Karpas-422 (cell line): ENCODE data around the gene TNS3. TPM values are rescaled to one million over a fixed set of nuclear protein-coding genes. Genes with fewer than 3 reads are reported as not detected.
"Not testable (repeated sequence)": the region's sequence is repeated elsewhere in the genome, so short reads cannot be mapped to it uniquely, and the experiment has no call there.

ENCODE experiments used
- DNase-seq: peaks from one replicate; pipeline ENCODE4 v3.0.0-alpha.2; 2015
- H2AFZ ChIP-seq: fragments of 200-600 bp; sonication (generic); 2 replicates; pipeline ENCODE4 v1.6.1; 2014; ENCODE audit warnings: antibody characterized with exemption, low read length, mixed read lengths
- H3K27ac ChIP-seq: fragments of 200-600 bp; sonication (generic); 2 replicates; pipeline ENCODE4 v1.5.1; 2014; ENCODE audit warnings: mild to moderate bottlenecking, low read length, moderate library complexity
- H3K27me3 ChIP-seq: fragments of 200-600 bp; sonication (generic); 2 replicates; pipeline ENCODE4 v1.6.1; 2014; ENCODE audit warnings: low read length, mixed read lengths
- H3K36me3 ChIP-seq: fragments of 200-600 bp; sonication (generic); 2 replicates; pipeline ENCODE4 v1.6.1; 2014; ENCODE audit warnings: low read length, mixed read lengths; ENCODE audit not compliant: insufficient read depth
- H3K4me1 ChIP-seq: fragments of 200-600 bp; sonication (generic); 2 replicates; pipeline ENCODE4 v1.6.1; 2014; ENCODE audit warnings: mild to moderate bottlenecking, low read length, mixed read lengths
- H3K4me2 ChIP-seq: fragments of 200-600 bp; sonication (generic); 2 replicates; pipeline ENCODE4 v1.6.1; 2014; ENCODE audit warnings: low read length, low read depth, mild to moderate bottlenecking; ENCODE audit not compliant: poor library complexity, severe bottlenecking
- H3K4me3 ChIP-seq: fragments of 200-600 bp; sonication (generic); 2 replicates; pipeline ENCODE4 v1.5.1; 2014; ENCODE audit warnings: mild to moderate bottlenecking, antibody characterized with exemption, low read length, mixed read lengths
- H3K79me2 ChIP-seq: fragments of 200-600 bp; sonication (generic); 2 replicates; pipeline ENCODE4 v1.6.1; 2014; ENCODE audit warnings: mild to moderate bottlenecking, low read length, mixed read lengths
- H3K9ac ChIP-seq: fragments of 200-600 bp; sonication (generic); 2 replicates; pipeline ENCODE4 v1.6.0; 2014; ENCODE audit warnings: low read length
- H3K9me2 ChIP-seq: fragments of 200-600 bp; sonication (generic), shearing (Covaris generic); replicated peaks from 2 replicates; pipeline ENCODE4 v1.6.0; 2014; ENCODE audit warnings: mild to moderate bottlenecking, low read length, moderate library complexity; ENCODE audit not compliant: insufficient read depth
- H3K9me3 ChIP-seq: fragments of 300-700, 200-600 bp; sonication (generic); 2 replicates; pipeline ENCODE4 v1.6.1; 2014; ENCODE audit warnings: low read length, mixed read lengths
- H4K20me1 ChIP-seq: fragments of 200-600 bp; sonication (generic); 2 replicates; pipeline ENCODE4 v1.6.1; 2014; ENCODE audit warnings: mild to moderate bottlenecking, antibody characterized with exemption, low read length, low read depth; ENCODE audit not compliant: insufficient read depth
- total RNA-seq: library from RNA; depleted of rRNA; stranded (reverse); fragments of >200 nt; shearing (Covaris generic); gene quantifications from 2 replicates; pipeline ENCODE4 v1.2.3, GENCODE V29; 2014; ENCODE audit warnings: low replicate concordance

The TNS3 gene
- total RNA-seq, 1 experiment from 2014 or later: 56.6 TPM

DNA sequence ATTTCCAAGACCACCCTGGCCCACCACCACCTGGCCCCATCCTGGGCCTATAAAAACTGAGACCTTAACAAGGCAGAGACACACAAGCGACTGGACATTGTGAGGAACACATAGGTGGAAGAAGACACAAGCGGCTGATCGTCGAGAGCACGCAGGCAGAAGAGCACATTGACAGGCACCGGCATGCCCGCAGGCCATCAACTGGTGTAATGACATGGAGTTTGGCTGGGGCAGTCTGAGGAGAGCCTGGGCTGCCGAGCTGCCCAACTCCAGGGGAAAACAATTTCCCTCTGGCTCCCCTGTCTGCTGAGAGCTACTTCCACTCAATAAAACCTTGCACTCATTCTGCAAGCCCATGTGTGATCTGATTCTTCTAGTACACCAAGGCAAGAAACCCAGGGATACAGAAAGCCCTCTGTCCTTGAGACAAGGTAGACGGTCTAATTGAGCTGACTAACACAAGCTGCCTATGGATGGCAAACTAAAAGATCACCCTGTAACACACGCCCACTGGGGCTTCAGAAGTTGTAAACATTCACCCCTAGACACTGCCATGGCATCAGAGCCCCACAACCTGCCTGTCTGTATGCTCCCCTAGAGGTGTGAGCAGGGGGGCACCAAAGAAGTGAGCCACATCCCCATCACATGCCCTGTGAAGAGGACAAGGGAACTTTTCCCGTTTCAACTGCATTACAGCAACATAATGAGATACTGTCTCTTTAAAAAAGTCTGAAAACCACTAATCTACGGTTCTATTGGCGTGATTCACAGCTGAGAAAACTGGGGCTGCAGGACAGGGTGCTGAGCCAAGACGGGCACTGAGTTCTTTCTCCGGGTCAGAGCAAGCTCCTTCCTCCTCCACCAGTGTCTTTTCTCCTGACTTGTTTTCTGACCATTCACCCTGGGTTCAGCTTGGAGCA is 18.5 kb upstream of the TNS3 start:
- H3K4me1 ChIP-seq: peaks cover 31% of the 10 kb centered on the region
- H3K27ac ChIP-seq: peak overlapping the region; percentile 94
- peak overlapping the region; percentile 62 for H3K4me2 ChIP-seq
- H3K79me2 ChIP-seq: no peaks in the 10 kb centered on the region
- H3K9ac ChIP-seq: peak overlapping the region; percentile 65
- no peaks in the 10 kb centered on the region for H3K9me2 ChIP-seq
- H3K36me3 ChIP-seq: no peaks in the 10 kb centered on the region
- H2AFZ ChIP-seq: peak overlapping the region; percentile 56; the same call in 1 of the 2 replicates
- peak; percentile 71 for DNase-seq
- peak overlapping the region; percentile 44 for H3K4me3 ChIP-seq
- H3K27me3 ChIP-seq: no peaks in the 10 kb centered on the region
- H3K9me3 ChIP-seq: no peaks in the 10 kb centered on the region; the same call in 1 of the 2 replicates
- no peaks in the 10 kb centered on the region for H4K20me1 ChIP-seq

DNA sequence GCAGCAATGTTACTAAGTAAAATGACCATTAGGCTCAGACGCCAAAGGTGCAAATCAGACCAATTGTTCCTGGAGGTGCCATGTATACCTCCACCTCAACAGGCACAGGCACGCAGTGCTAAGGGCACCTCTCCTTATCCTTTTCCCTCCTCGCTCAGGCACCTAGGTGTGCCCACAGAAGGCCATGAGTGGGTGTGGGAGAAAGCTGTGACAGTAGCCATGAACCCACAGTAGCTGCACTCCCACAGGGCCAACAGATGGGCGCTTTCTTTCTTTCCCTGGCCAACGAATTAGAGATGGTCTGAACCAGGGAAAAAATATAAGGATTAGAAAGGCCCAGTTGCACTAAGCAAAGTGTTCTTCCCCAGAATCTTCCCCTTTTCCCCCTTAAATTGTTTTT is 15.5 kb upstream of the TNS3 start:
- H3K9ac ChIP-seq: no peak overlapping the region
- no peaks in the 10 kb centered on the region for H4K20me1 ChIP-seq
- no peak overlapping the region for H3K27ac ChIP-seq
- no peak for DNase-seq
- no peaks in the 10 kb centered on the region for H3K79me2 ChIP-seq
- H3K9me3 ChIP-seq: no peaks in the 10 kb centered on the region; the same call in 1 of the 2 replicates
- H3K9me2 ChIP-seq: no peaks in the 10 kb centered on the region
- no peak overlapping the region for H3K4me3 ChIP-seq
- no peaks in the 10 kb centered on the region for H3K27me3 ChIP-seq
- H3K4me2 ChIP-seq: no peak overlapping the region
- H3K36me3 ChIP-seq: no peaks in the 10 kb centered on the region
- H3K4me1 ChIP-seq: peaks cover 30% of the 10 kb centered on the region
- H2AFZ ChIP-seq: no peak overlapping the region

DNA sequence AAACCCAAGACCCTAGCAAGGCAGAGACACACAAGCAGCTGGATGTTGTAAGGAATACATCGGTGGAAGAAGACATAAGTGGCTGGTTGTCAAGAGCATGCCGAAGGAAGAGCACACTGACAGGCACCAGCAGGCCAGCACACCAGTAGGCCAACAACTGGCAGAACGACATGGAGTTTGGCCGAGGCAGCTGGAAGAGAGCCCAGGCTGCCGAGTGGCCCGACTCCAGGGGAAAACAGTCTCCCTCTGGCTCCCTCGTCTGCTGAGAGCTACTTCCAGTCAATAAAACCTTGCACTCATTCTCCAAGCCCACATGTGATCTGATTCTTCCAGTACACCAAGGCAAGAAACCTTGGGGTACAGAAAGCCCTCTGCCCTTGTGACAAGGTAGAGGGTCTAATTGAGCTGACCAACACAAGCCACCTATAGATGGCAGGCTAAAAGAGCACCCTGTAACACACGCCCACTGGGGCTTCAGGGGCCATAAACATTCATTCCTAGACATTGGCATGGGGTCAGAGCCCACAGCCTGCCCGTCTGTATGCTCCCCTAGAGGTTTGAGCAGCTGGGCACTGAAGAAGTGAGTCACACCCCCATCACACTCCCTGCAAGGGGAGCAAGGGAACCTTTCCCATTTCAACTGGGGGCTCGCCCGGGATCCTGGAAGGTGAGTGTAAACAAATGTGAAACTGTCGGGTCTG is 14.7 kb upstream of the TNS3 start:
- H3K9me3 ChIP-seq: no peaks in the 10 kb centered on the region; the same call in 1 of the 2 replicates
- no peaks in the 10 kb centered on the region for H4K20me1 ChIP-seq
- no peak overlapping the region for H3K27ac ChIP-seq
- peaks cover 23% of the 10 kb centered on the region for H3K4me1 ChIP-seq
- H3K9ac ChIP-seq: no peak overlapping the region
- H3K4me3 ChIP-seq: no peak overlapping the region
- H3K27me3 ChIP-seq: no peaks in the 10 kb centered on the region
- H3K79me2 ChIP-seq: no peaks in the 10 kb centered on the region
- no peak overlapping the region for H3K4me2 ChIP-seq
- DNase-seq: no peak
- no peaks in the 10 kb centered on the region for H3K36me3 ChIP-seq
- H2AFZ ChIP-seq: no peak overlapping the region
- H3K9me2 ChIP-seq: no peaks in the 10 kb centered on the region

DNA sequence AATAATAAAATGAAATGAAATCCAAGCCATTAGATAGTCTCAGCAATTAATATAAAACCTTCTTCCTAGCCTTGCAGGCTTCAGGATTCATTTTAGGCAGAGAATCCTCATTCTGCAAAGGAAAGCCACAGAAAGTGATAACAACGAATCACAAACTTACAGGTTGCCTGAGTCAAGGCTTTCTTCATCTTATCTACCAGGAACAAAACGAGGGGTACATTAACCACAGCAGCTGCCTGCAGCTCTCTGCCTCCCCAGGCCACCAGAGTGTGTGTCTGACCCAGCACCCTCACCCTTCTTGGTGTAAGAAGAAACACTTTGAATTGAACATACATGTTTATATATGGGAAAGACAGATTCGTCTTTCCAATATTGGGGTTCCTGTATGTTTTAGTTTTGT is 12.5 kb upstream of the TNS3 start:
- Histone ChIP-seq H2AFZ (no peak overlapping the region), H3K27ac (no peak overlapping the region), H3K4me2 (no peak overlapping the region), H3K9ac (no peak overlapping the region), H3K27me3 (no peaks in the 10 kb centered on the region), H3K4me1 (peaks cover 5% of the 10 kb centered on the region; the same call in 1 of the 2 replicates), H3K9me2 (no peaks in the 10 kb centered on the region), H3K9me3 (no peaks in the 10 kb centered on the region; the same call in 1 of the 2 replicates), H3K4me3 (no peak overlapping the region), H4K20me1 (no peaks in the 10 kb centered on the region), H3K36me3 (no peaks in the 10 kb centered on the region), H3K79me2 (no peaks in the 10 kb centered on the region)
- no peak for DNase-seq

DNA sequence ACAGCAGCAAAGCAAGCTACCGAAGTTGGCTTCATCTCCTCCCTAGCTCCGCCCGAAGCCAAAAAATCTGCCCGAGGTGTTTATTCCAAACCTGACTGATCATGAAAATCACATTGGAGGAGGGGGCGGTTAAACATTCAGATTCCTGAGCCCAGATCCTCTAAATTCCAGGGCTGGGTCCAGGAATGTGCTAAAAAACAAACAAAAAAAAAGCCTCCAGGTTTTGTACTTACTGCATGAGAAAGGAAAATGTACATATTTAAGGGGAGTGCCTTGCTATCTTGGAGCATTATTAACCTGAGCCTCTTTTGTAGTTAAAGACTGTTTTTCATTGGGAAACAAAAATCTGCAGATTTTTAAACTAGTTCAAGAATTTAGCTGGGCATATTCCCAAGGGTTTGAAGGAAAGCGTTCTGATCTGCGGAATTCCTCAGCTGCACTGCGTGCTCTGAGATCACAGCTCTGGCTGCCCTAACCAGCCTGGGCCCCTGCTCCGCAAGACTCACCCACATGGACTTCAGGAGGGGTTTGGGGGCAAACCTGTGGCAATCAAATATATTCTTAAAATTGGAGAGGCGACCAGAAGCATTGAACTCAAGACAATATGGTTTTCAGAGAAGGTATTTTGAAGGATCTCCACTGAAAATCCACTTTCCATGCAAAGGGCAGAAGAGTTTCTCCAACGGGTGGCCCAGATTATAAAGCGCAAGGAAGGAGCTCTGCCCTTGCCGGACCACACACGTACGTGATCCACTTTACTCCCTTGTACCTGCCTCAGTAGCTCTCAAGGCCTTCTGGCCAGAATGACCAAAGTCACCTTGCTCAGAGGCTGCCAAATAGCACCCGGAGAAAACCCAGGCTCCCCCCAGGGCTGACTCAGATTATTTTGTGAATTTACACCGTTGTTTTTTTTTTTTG is 10.0 kb upstream of the TNS3 start:
- Histone ChIP-seq H3K4me1 (peaks cover 5% of the 10 kb centered on the region; the same call in 1 of the 2 replicates), H3K79me2 (no peaks in the 10 kb centered on the region), H3K9me3 (no peaks in the 10 kb centered on the region), H3K27ac (no peak overlapping the region), H3K4me2 (no peak overlapping the region), H3K4me3 (no peak overlapping the region), H3K9ac (no peak overlapping the region), H3K36me3 (no peaks in the 10 kb centered on the region), H4K20me1 (no peaks in the 10 kb centered on the region), H3K27me3 (no peaks in the 10 kb centered on the region), H3K9me2 (no peaks in the 10 kb centered on the region), H2AFZ (no peak overlapping the region)
- no peak for DNase-seq

DNA sequence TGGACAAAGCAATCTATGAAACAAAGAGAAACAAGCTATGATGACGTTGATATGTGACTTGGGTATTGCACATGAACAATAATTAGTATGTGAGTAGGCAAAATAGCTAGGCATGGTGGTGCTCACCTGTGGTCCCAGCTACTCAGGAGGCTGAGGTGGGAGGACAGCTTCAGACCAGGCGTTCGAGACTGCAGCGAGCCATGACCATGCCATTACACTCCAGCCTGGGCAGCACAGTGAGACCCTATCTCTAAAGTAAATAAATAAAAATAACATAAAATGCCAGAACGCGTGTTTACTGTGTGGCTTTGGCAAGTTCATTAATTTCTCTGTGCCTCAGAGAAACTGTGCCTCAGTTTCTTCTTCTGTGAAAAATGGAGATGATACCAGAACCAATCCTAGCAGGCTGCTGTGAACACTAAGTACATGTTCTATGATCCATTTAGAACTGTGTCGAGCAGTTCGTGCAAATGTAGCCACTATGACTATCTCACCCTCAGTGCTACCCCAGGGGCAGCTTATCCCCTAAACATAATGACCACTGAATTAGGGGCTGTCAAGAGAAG is 9.3 kb upstream of the TNS3 start:
- no peak overlapping the region for H3K27ac ChIP-seq
- no peaks in the 10 kb centered on the region for H3K9me3 ChIP-seq
- no peak overlapping the region for H3K4me2 ChIP-seq
- H4K20me1 ChIP-seq: no peaks in the 10 kb centered on the region
- H3K79me2 ChIP-seq: no peaks in the 10 kb centered on the region
- no peak overlapping the region for H3K4me3 ChIP-seq
- no peaks in the 10 kb centered on the region for H3K9me2 ChIP-seq
- no peak overlapping the region for H3K9ac ChIP-seq
- peaks cover 5% of the 10 kb centered on the region; the same call in 1 of the 2 replicates for H3K4me1 ChIP-seq
- H2AFZ ChIP-seq: no peak overlapping the region
- no peaks in the 10 kb centered on the region for H3K36me3 ChIP-seq
- DNase-seq: no peak
- H3K27me3 ChIP-seq: no peaks in the 10 kb centered on the region

DNA sequence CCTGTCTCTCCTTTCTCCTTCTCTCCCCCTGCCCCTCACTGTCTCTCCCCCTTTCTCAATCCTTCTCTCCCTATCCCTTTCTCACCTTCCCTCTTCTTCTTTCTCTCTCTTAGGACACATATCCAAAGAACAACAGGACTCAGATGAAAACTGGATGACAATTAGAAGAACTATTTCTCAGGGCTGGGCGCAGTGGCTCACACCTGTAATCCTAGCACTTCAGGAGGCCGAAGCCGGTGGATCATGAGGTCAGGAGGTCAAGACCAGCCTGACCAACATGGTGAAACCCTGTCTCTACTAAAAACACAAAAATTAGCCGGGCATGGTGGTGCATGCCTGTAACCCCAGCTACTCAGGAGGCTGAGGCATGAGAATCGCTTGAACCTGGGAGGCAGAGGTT is 8.3 kb upstream of the TNS3 start:
- not testable (repeated sequence) for H3K27me3 ChIP-seq, H3K9ac ChIP-seq, H3K9me3 ChIP-seq, DNase-seq, H3K4me1 ChIP-seq, H3K9me2 ChIP-seq, H2AFZ ChIP-seq, H3K4me2 ChIP-seq, H3K27ac ChIP-seq, H3K79me2 ChIP-seq, H3K4me3 ChIP-seq, H3K36me3 ChIP-seq, H4K20me1 ChIP-seq
